H1 (cell line): ENCODE measurements around the gene CRAT. TPM values are rescaled to one million over a fixed set of nuclear protein-coding genes. Genes with fewer than 3 reads are reported as not detected.

Experiments
- CREB1 ChIP-seq: IDR thresholded peaks from 2 replicates; pipeline ENCODE4 v1.6.1; 2012; ENCODE audit warnings: inconsistent platforms
- EGR1 ChIP-seq: IDR thresholded peaks from 2 replicates; pipeline ENCODE4 v1.6.1; 2011; ENCODE audit warnings: low read depth, low read length, borderline replicate concordance
- HDAC2 ChIP-seq, 2 experiments: fragments of 300-600 bp in 1 of 2; sonication (generic) in 1 of 2; IDR thresholded peaks; 2 replicates each; pipeline ENCODE4 v1.6.1; 2011 to 2012; ENCODE audit warnings: low read depth in 2 of 2, low read length in 2 of 2, mild to moderate bottlenecking in 2 of 2, moderate library complexity in 2 of 2, borderline replicate concordance in 1 of 2, inconsistent platforms in 1 of 2
- NANOG ChIP-seq: IDR thresholded peaks from 2 replicates; pipeline ENCODE4 v1.6.1; 2011; ENCODE audit warnings: low read length, low read depth, mild to moderate bottlenecking, inconsistent platforms; ENCODE audit not compliant: insufficient read depth, poor library complexity, severe bottlenecking
- NRF1 ChIP-seq: IDR thresholded peaks from 2 replicates; pipeline ENCODE4 v1.6.1; 2011; ENCODE audit warnings: mild to moderate bottlenecking, low read depth, low read length, improper control_type of control experiment
- PHF8 ChIP-seq: fragments of 200-600 bp; sonication (generic); conservative IDR thresholded peaks from 2 replicates; pipeline ENCODE4 v1.7.1; 2012; ENCODE audit warnings: low read depth, mild to moderate bottlenecking, inconsistent platforms, low read length, moderate library complexity
- POLR2AphosphoS5 ChIP-seq: IDR thresholded peaks from 2 replicates; pipeline ENCODE4 v1.6.1; 2011; ENCODE audit warnings: low read depth, low read length
- RNF2 ChIP-seq: fragments of 200-900, 300-1000 bp; sonication (generic); IDR thresholded peaks from 2 replicates; pipeline ENCODE4 v1.7.1; 2016; ENCODE audit warnings: borderline replicate concordance, low read depth, mild to moderate bottlenecking, antibody characterized with exemption, low read length; ENCODE audit not compliant: poor library complexity, severe bottlenecking; ENCODE audit errors: missing control alignments
- RXRA ChIP-seq: IDR thresholded peaks from 2 replicates; pipeline ENCODE4 v1.6.1; 2011; ENCODE audit warnings: low read depth, mild to moderate bottlenecking, low read length, moderate library complexity; ENCODE audit not compliant: insufficient read depth
- SIN3A ChIP-seq, 2 experiments: IDR thresholded peaks in 1 of 2; conservative IDR thresholded peaks in 1 of 2; 2 replicates each; pipeline ENCODE4 v1.6.1; 2011 to 2012; ENCODE audit warnings: low read length in 2 of 2, improper control_type of control experiment in 1 of 2, low read depth in 1 of 2, mild to moderate bottlenecking in 1 of 2
- SRF ChIP-seq: IDR thresholded peaks from 2 replicates; pipeline ENCODE4 v1.6.1; 2011; ENCODE audit warnings: mild to moderate bottlenecking, low read depth, low read length, moderate library complexity
- SUZ12 ChIP-seq: fragments of 200-600 bp; sonication (generic); IDR thresholded peaks from 2 replicates; pipeline ENCODE4 v1.6.1; 2012; ENCODE audit warnings: mild to moderate bottlenecking, inconsistent platforms, low read length, moderate library complexity, mixed read lengths
- TCF12 ChIP-seq: IDR thresholded peaks from 2 replicates; pipeline ENCODE4 v1.6.1; 2011; ENCODE audit warnings: low read depth, mild to moderate bottlenecking, low read length
- TEAD4 ChIP-seq: IDR thresholded peaks from 2 replicates; pipeline ENCODE4 v1.6.1; 2012; ENCODE audit warnings: low read depth, low read length, inconsistent platforms, mixed read lengths
- polyA plus RNA-seq, 7 experiments: library from polyadenylated mRNA; depleted of rRNA in 3 of 7; stranded (reverse) in 5 of 7; unstranded in 2 of 7; fragments of >200 nt in 5 of 7; fragments of 200-250 nt in 2 of 7; gene quantifications; 1 replicate in 5 of 7; 2 replicates in 1 of 7; 4 replicates in 1 of 7; pipeline versions ENCODE4 v1.2.1 to v1.2.3, GENCODE V29; 2011 to 2013; ENCODE audit warnings: missing spikeins in 2 of 7, mixed read lengths in 2 of 7
- total RNA-seq: library from RNA; stranded (reverse); fragmentation: NEBNext Ultra II Directional; extraction: Animal tissue kit (Norgen Biotek cat#: 25700); gene quantifications from 2 replicates; pipeline ENCODE4 v1.2.1, GENCODE V29; 2021
- TF ChIP-seq, protein P1 (sequence below): IDR thresholded peaks from 2 replicates; pipeline ENCODE4 v1.6.1; 2012; ENCODE audit warnings: low read length, inconsistent platforms

CRAT gene
- total and polyA plus RNA-seq, 2 of the 8 experiments (the other 6 are each of a cell fraction or from before 2014, with no cell fraction given): 8.2 to 17.3 TPM

GRCh38 chr9:129145841-129146292 is 35.3 kb upstream of the CRAT start (continued):
- peak; percentile 96 for TF ChIP-seq TEAD4
- 0 out of 2 replicates have a peak, but pooled peaks have one; percentile 8 for TF ChIP-seq SRF
- no peak for TF ChIP-seq RNF2
- 0 out of 4 replicates have a peak, but pooled peaks of 1 of the 2 experiments have one; percentile 39 for TF ChIP-seq HDAC2 (IDR thresholded peaks at IDR 0.05; ENCODE audit: borderline replicate concordance in 1 of 2, low read depth in 2 of 2, low read length in 2 of 2)
- no peak for TF ChIP-seq SUZ12
- TF ChIP-seq NANOG: no peak
- TF ChIP-seq RXRA: peak; percentile 79; the same call in 1 of the 2 replicates
- no peak for TF ChIP-seq EGR1
- TF ChIP-seq, protein P1, sequence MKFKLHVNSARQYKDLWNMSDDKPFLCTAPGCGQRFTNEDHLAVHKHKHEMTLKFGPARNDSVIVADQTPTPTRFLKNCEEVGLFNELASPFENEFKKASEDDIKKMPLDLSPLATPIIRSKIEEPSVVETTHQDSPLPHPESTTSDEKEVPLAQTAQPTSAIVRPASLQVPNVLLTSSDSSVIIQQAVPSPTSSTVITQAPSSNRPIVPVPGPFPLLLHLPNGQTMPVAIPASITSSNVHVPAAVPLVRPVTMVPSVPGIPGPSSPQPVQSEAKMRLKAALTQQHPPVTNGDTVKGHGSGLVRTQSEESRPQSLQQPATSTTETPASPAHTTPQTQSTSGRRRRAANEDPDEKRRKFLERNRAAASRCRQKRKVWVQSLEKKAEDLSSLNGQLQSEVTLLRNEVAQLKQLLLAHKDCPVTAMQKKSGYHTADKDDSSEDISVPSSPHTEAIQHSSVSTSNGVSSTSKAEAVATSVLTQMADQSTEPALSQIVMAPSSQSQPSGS: peak; percentile 90; the same call in 1 of the 2 replicates
- TF ChIP-seq NRF1: no peak
- no peak for TF ChIP-seq TCF12
- peak; percentile 46; the same call in 1 of the 2 replicates for TF ChIP-seq CREB1
- peak; percentile 52 for TF ChIP-seq POLR2AphosphoS5
- TF ChIP-seq SIN3A (conservative IDR thresholded peaks at IDR 0.05 in 1 of 2, IDR thresholded peaks at IDR 0.05 in 1 of 2; ENCODE audit: low read depth in 1 of 2, low read length in 2 of 2): 0 out of 4 replicates have a peak, but pooled peaks have one; percentile 23 to 33
- TF ChIP-seq PHF8: no peak
